ENCODE results near the gene LHX8.

LHX8 gene

DNA sequence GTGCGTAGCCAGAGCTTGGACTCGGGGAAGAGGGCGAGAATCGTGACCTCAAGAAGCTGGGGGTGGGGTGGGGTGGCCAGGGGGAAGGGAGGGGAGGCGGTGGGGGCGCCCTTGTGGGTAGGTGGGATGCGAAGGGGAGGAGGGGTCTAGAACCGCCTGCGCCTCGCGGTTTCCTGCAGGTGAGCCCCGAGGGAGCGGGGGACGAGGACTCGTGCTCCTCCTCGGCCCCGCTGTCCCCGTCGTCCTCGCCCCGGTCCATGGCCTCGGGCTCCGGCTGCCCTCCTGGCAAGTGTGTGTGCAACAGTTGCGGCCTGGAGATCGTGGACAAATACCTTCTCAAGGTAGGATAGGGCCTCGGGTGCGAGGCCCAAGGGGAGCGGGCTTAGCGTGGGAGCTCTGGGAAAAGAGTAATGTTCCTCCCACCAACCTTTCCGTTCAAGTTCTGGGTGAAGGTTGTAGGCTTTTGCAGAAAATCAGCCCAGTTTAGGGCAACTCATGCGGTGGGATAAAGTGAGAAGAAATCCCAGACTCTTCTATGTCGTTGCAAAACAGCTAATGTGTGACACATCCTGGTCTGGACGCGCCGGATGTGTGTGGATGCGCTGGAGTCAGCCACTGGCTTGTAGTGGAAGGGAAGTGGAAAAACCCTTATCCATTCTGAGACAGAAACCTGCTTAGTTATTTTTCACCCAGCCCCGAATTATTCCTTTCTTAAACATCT, 2.9 kb downstream of the LHX8 start:
- no peak overlapping the region for H2AFZ ChIP-seq (ENCODE audit: low read depth, low read length)
- H3K4me3 ChIP-seq (ENCODE audit: low read length): no peak overlapping the region
- no peaks in the 10 kb centered on the region for H3K27me3 ChIP-seq (ENCODE audit: low read depth, low read length)
- no peaks in the 10 kb centered on the region for H3K9me3 ChIP-seq (ENCODE audit: insufficient read depth, low read length)
- H3K4me2 ChIP-seq (ENCODE audit: low read length): no peak overlapping the region
- H4K20me1 ChIP-seq (ENCODE audit: insufficient read depth, low read length): no peaks in the 10 kb centered on the region
- no peaks in the 10 kb centered on the region for H3K79me2 ChIP-seq (ENCODE audit: low read length)
- H3K4me1 ChIP-seq (ENCODE audit: low read length): no peaks in the 10 kb centered on the region
- H3K27ac ChIP-seq (ENCODE audit: low read length): no peak overlapping the region
- no peak for TF ChIP-seq EZH2phosphoT487 (IDR thresholded peaks at IDR 0.05; ENCODE audit: low read depth)
- TF ChIP-seq, protein P1, sequence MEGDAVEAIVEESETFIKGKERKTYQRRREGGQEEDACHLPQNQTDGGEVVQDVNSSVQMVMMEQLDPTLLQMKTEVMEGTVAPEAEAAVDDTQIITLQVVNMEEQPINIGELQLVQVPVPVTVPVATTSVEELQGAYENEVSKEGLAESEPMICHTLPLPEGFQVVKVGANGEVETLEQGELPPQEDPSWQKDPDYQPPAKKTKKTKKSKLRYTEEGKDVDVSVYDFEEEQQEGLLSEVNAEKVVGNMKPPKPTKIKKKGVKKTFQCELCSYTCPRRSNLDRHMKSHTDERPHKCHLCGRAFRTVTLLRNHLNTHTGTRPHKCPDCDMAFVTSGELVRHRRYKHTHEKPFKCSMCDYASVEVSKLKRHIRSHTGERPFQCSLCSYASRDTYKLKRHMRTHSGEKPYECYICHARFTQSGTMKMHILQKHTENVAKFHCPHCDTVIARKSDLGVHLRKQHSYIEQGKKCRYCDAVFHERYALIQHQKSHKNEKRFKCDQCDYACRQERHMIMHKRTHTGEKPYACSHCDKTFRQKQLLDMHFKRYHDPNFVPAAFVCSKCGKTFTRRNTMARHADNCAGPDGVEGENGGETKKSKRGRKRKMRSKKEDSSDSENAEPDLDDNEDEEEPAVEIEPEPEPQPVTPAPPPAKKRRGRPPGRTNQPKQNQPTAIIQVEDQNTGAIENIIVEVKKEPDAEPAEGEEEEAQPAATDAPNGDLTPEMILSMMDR (IDR thresholded peaks at IDR 0.05; ENCODE audit: low read depth, low read length): no peak
- H3K9ac ChIP-seq (ENCODE audit: low read length): no peak overlapping the region
- H3K36me3 ChIP-seq (replicated peaks; ENCODE audit: low read depth, low read length): no peaks in the 10 kb centered on the region

DNA sequence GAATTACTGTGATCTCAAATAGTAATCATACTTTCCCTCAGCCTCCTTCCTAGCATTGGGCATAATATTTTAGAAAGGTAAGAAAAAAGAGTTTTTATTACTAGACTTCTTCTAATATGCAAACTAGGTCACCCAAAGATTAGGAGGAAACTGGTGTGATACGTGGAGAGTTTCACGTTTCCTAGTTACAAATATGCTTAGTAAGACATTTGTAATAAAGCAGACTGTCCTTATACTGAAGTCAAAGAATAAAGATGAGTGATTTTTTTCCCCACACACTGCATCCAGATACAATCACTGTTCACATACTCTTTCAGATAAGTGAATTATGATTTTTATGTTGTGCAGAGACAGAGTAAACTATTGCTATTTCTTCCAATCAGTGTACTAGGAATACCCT, 17.9 kb downstream of the LHX8 start:
- Histone ChIP-seq H3K79me2 (ENCODE audit: low read length) (no peaks in the 10 kb centered on the region), H4K20me1 (ENCODE audit: insufficient read depth, low read length) (no peaks in the 10 kb centered on the region), H3K27me3 (ENCODE audit: low read depth, low read length) (no peaks in the 10 kb centered on the region), H3K4me3 (ENCODE audit: low read length) (no peak overlapping the region), H2AFZ (ENCODE audit: low read depth, low read length) (no peak overlapping the region), H3K4me1 (ENCODE audit: low read length) (no peaks in the 10 kb centered on the region), H3K9ac (ENCODE audit: low read length) (no peak overlapping the region), H3K4me2 (ENCODE audit: low read length) (no peak overlapping the region), H3K36me3 (replicated peaks; ENCODE audit: low read depth, low read length) (no peaks in the 10 kb centered on the region), H3K27ac (ENCODE audit: low read length) (no peak overlapping the region), H3K9me3 (ENCODE audit: insufficient read depth, low read length) (no peaks in the 10 kb centered on the region)
- TF ChIP-seq, protein P1 (IDR thresholded peaks at IDR 0.05; ENCODE audit: low read depth, low read length): no peak
- TF ChIP-seq EZH2phosphoT487 (IDR thresholded peaks at IDR 0.05; ENCODE audit: low read depth): no peak

DNA sequence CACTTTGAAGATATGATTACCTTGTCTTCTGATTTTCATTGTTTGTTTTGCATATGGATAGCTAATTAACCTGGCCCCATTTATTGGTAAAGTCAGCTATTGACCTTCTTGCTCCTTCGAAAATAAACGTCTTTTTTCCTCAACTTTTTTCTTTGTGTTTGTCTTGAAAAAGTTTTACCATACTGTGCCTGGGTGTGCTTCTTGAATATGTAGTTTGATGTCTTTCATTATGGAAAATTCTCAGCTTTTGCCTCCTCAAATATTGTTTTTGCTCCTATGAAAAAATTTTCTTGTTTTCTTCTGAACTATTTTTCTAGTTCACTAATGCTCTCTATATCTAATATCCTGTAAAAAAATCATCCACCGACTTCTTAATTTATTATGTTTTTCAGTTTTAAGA, 25.0 kb downstream of the LHX8 start:
- no peak overlapping the region for H3K4me2 ChIP-seq (ENCODE audit: low read length)
- H4K20me1 ChIP-seq (ENCODE audit: insufficient read depth, low read length): no peaks in the 10 kb centered on the region
- no peak for TF ChIP-seq EZH2phosphoT487 (IDR thresholded peaks at IDR 0.05; ENCODE audit: low read depth)
- TF ChIP-seq, protein P1 (IDR thresholded peaks at IDR 0.05; ENCODE audit: low read depth, low read length): no peak
- no peaks in the 10 kb centered on the region for H3K9me3 ChIP-seq (ENCODE audit: insufficient read depth, low read length)
- H3K79me2 ChIP-seq (ENCODE audit: low read length): no peaks in the 10 kb centered on the region
- H3K27ac ChIP-seq (ENCODE audit: low read length): no peak overlapping the region
- H3K9ac ChIP-seq (ENCODE audit: low read length): no peak overlapping the region
- no peak overlapping the region for H3K4me3 ChIP-seq (ENCODE audit: low read length)
- no peak overlapping the region for H2AFZ ChIP-seq (ENCODE audit: low read depth, low read length)
- H3K27me3 ChIP-seq (ENCODE audit: low read depth, low read length): peaks cover 21% of the 10 kb centered on the region
- H3K4me1 ChIP-seq (ENCODE audit: low read length): peaks cover 10% of the 10 kb centered on the region
- no peaks in the 10 kb centered on the region for H3K36me3 ChIP-seq (replicated peaks; ENCODE audit: low read depth, low read length)

GRCh38 chr1:75165264-75165663, 31.1 kb downstream of the LHX8 start:
- Histone ChIP-seq H3K27me3 (ENCODE audit: low read depth, low read length) (peaks cover 47% of the 10 kb centered on the region), H2AFZ (ENCODE audit: low read depth, low read length) (no peak overlapping the region), H3K79me2 (ENCODE audit: low read length) (no peaks in the 10 kb centered on the region), H3K9ac (ENCODE audit: low read length) (no peak overlapping the region), H3K4me3 (ENCODE audit: low read length) (no peak overlapping the region), H3K36me3 (replicated peaks; ENCODE audit: low read depth, low read length) (no peaks in the 10 kb centered on the region), H3K27ac (ENCODE audit: low read length) (no peak overlapping the region), H3K9me3 (ENCODE audit: insufficient read depth, low read length) (no peaks in the 10 kb centered on the region), H3K4me1 (ENCODE audit: low read length) (peaks cover 28% of the 10 kb centered on the region), H3K4me2 (ENCODE audit: low read length) (0 out of 2 replicates have a peak overlapping the region, but pooled peaks have one; percentile 22), H4K20me1 (ENCODE audit: insufficient read depth, low read length) (no peaks in the 10 kb centered on the region)
- no peak for TF ChIP-seq EZH2phosphoT487 (IDR thresholded peaks at IDR 0.05; ENCODE audit: low read depth)
